DOHH2 (cell line): ENCODE data around the gene MUC5AC.

Source experiments
- EZH2phosphoT487 ChIP-seq: fragments of 200-600 bp; sonication (generic); IDR thresholded peaks from 2 replicates; pipeline ENCODE4 v1.6.1; 2017; ENCODE audit warnings: borderline replicate concordance, mild to moderate bottlenecking, antibody characterized with exemption, low read length, moderate library complexity, mixed read lengths
- TF ChIP-seq, protein P1 (sequence below): fragments of 200-600 bp; sonication (generic); IDR thresholded peaks from one replicate; pipeline ENCODE4 v1.5.1; 2014; ENCODE audit warnings: antibody characterized with exemption, mild to moderate bottlenecking, low read depth, low read length; ENCODE audit not compliant: poor library complexity, severe bottlenecking

DNA sequence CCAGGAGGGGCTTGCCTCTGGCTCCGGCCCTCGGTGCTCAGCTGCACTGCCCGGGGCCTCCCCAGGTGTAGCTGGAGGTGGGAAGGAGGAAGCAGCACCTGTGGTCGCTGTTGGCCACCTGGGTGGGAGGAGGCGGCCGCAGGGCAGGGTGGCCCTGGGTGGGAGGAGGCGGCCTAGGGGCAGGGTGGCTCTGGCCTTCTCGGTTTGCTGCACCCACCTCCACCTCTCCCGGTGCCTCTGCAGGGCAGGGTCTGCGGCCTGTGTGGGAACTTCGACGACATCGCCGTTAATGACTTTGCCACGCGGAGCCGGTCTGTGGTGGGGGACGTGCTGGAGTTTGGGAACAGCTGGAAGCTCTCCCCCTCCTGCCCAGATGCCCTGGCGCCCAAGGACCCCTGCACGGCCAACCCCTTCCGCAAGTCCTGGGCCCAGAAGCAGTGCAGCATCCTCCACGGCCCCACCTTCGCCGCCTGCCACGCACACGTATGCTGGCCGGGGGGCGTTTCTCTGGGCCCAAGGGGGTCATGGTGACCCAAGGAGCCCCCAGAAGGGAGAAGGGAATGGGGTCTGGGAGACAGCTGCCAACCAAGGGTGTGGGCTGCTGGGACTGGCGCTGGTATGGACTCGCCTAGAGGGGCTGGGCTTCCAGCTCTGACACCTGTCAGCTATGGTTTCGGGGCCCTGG, 20.6 kb downstream of the MUC5AC start:
- TF ChIP-seq, protein P1, sequence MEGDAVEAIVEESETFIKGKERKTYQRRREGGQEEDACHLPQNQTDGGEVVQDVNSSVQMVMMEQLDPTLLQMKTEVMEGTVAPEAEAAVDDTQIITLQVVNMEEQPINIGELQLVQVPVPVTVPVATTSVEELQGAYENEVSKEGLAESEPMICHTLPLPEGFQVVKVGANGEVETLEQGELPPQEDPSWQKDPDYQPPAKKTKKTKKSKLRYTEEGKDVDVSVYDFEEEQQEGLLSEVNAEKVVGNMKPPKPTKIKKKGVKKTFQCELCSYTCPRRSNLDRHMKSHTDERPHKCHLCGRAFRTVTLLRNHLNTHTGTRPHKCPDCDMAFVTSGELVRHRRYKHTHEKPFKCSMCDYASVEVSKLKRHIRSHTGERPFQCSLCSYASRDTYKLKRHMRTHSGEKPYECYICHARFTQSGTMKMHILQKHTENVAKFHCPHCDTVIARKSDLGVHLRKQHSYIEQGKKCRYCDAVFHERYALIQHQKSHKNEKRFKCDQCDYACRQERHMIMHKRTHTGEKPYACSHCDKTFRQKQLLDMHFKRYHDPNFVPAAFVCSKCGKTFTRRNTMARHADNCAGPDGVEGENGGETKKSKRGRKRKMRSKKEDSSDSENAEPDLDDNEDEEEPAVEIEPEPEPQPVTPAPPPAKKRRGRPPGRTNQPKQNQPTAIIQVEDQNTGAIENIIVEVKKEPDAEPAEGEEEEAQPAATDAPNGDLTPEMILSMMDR = no peak
- no peak for TF ChIP-seq EZH2phosphoT487
